GM18520 (cell line): ENCODE results near the gene CIITA.
A peak's percentile ranks its signal among the peaks of the same experiment; 100 is the strongest.

Source experiments
- ATAC-seq: cut with Tn5 transposase; IDR thresholded peaks from one replicate; pipeline ENCODE4 v1.9.1; 2021; ENCODE audit not compliant: unreplicated experiment

CIITA gene

GRCh38 chr16:10879681-10880589, 2.9 kb downstream of the CIITA start:
- ATAC-seq: no peak

GRCh38 chr16:10880594-10881452, 3.8 kb downstream of the CIITA start:
- ATAC-seq: no peak

DNA sequence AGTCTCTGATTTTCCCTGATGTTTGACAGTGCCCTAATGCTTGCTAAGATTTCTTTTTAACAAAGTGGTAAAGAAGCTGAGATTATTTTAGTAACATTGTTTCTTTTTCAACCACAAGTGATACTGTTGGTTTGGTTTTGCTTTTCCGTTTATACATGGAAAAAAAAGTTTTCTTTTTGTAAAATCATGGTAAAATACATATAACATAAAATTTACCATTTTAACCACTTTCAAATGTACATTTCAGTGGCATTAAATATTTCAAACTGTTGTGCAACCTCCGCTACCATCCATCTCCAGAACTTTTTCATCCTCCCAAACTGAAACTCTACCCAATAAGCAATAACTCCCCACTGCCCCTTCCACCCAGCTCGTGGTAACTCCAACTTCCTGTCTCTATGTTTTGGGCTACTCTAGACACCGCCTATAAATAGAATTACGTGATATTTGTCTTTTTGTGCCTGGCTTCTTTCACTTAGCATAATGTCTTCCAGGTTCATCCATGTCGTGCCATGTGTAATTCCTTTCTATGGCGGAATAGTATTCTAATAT, 4.6 kb downstream of the CIITA start:
- ATAC-seq: no peak

DNA sequence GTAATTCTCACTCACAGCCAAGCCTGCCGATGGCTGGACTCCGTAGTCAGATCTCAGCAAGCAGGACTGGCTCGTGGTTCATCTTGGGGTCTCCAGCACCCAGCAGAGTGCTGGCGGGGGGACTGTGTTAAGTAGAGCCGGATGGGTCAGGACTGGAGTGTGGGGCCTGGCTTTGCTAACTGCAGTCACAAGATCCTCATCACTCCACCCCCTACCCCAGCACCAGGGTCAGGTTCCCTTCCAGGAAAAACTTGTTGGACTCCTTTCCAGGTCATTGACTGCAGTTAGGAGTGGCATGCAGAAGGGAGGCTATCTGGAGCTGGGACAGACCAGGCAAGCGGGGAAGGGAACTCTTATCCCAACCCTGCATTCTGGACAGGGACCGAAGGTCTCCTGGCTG, 6.0 kb downstream of the CIITA start:
- no peak for ATAC-seq

DNA sequence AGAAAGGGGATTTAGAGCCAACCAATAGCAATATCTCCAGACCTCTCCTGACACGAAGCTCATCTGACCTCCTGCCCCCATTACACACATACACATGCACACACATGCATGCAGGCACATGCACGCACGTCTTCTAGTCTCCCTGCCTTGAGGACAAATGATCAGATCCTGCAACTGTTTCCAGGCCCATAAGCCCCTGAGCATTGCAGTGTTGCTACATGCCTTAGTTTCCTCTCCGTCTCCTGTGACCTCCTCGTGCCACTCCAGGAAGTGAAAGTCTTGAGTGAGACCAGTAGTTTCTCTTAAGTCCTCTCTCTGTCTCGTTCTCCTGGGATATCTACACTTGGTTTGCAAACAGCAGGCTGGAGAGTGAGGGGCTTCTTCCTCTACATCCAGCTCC, 8.2 kb downstream of the CIITA start:
- ATAC-seq: no peak

DNA sequence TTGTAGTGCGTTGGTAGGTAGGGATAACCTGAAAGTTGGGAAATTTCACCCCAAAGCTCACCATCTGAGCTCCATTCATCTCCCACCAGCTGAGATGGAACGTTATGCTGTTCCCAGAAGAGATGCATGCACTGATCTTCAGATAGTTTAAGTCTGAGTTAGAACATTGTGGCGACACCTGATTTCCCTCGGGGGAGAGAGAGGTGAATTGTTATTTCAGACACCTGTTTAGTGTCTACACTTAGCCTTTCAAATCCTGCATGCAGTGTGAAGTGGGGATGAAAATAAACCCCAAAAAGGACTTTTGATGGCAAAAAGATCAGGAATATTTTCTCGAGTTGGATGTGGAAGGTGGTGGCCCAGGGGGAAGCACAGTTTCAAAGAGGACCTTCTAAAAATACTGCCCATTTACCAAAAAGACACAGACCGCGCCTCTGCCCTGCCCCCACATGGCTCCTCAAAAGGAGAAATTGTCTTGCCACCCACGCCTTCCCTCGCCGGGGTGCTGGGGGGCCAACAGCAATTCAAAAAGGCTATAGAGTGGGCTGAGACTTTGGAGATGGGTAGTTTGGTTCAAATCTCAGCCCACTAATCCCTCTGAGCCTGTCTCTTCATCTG, 11.4 kb downstream of the CIITA start:
- no peak for ATAC-seq

- ATAC-seq: no peak
Measured at GRCh38 chr16:10889855-10890254, 12.9 kb downstream of the CIITA start.

- no peak for ATAC-seq
Measured at GRCh38 chr16:10892782-10893318, 15.8 kb downstream of the CIITA start.

GRCh38 chr16:10895053-10895946, 18.3 kb downstream of the CIITA start:
- no peak for ATAC-seq

- no peak for ATAC-seq
Measured at GRCh38 chr16:10896165-10896564, 19.2 kb downstream of the CIITA start.

GRCh38 chr16:10896723-10897122, 19.7 kb downstream of the CIITA start:
- ATAC-seq: no peak

DNA sequence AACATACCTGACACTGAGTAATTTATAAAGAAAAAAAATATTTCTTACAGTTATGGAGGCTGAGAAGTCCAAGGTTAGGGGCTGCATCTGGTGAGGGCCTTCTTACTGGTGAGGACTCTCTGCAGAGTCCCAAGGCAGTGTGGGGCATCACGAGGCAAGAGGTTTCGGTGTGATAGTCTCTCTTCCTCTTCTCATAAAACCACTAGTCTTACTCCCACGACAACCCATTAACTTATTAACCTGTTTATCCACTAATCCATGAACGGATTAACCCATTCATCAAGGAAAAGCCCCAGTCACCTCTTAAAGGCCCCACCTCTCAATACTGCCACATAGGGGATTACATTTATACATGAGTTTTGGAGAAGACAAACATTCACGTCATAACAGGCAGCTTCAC, 20.1 kb downstream of the CIITA start:
- ATAC-seq: no peak

DNA sequence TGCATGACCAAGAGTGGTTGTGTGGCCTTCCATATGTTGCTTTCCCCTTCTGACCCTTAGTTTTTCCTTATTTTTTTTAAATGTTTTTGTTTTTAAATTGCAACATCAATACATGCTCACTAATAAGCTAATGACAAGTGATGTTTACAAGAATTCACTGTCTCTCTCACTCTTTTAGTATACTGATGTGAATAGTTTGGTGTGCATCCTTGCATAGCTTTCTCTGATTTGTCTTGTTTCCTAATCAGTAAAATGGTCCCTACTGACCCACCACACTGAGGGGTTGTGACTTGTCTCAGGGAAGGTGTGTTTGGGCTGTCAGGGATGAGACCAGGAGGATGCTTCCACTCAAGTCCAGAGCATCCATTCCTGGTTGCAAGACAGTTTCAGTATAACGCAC, 26.0 kb downstream of the CIITA start:
- no peak for ATAC-seq

GRCh38 chr16:10906482-10906881, 29.5 kb downstream of the CIITA start:
- ATAC-seq: no peak

GRCh38 chr16:10906914-10907756, 30.1 kb downstream of the CIITA start:
- ATAC-seq: no peak

DNA sequence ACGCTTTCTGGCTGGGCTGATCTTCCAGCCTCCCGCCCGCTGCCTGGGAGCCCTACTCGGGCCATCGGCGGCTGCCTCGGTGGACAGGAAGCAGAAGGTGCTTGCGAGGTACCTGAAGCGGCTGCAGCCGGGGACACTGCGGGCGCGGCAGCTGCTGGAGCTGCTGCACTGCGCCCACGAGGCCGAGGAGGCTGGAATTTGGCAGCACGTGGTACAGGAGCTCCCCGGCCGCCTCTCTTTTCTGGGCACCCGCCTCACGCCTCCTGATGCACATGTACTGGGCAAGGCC, 30.7 kb downstream of the CIITA start:
- no peak for ATAC-seq

DNA sequence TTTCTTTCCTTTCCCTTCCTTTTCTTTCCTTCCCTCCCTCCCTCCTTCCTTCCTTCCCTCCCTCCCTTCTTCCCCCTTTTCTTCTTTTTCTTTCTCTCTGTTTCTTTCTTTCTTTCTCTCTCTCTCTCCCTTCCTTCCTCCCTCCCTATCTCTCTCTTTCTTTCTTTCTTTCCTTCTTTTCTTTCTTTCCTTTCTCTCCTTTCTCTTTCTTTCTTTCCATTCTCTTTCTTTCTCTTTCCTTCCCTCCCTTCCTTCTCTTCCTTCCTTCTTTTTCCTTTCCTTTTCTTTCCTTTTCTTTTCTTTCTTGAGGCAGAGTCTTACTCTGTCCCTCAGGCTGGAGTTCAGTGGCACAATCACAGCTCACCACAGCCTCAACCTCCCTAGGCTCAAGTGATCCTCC, 34.3 kb downstream of the CIITA start:
- no peak for ATAC-seq

GRCh38 chr16:10916534-10916933, 39.5 kb downstream of the CIITA start:
- ATAC-seq: no peak

GRCh38 chr16:10918294-10919002, 41.4 kb downstream of the CIITA start:
- peak; percentile 50 for ATAC-seq
